NT2/D1 (cell line): ENCODE measurements around the gene FMN1.

ENCODE experiments used
- SUZ12 ChIP-seq: IDR thresholded peaks from 2 replicates; pipeline ENCODE4 v1.6.1; 2011; ENCODE audit not compliant: insufficient read length, insufficient read depth; ENCODE audit errors: extremely low read depth
- YY1 ChIP-seq: IDR thresholded peaks from 2 replicates; pipeline ENCODE4 v1.6.1; 2011; ENCODE audit not compliant: insufficient read length, insufficient read depth
- ZNF274 ChIP-seq: IDR thresholded peaks from 2 replicates; pipeline ENCODE4 v1.6.1; 2011; ENCODE audit warnings: mild to moderate bottlenecking, low read depth, low read length

DNA sequence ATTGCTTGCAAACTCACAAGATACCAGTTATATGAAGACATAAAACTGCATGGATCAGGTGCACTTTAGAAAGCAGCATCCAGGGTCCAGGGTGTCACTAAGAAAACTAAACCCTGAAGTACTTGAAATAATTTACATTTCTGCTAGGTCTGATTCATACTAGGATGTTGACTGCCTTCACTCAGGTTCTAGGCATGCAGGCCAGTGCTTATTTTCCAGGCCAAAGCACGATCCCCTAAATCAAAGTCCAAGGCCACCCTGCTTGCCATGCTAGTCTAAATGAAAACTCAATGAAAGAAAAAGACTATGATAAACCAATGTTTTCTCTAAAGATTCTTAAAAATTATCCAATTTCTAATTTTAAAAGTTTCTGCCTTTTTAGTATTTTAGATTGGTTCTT, 427.3 kb downstream of the FMN1 start:
- TF ChIP-seq ZNF274 (no peak), SUZ12 (no peak), YY1 (no peak)
